NCI-H524 (cell line): ENCODE measurements around the gene ERAL1.
"Not testable (repeated sequence)": the region's sequence is repeated elsewhere in the genome, so short reads cannot be mapped to it uniquely, and the experiment has no call there.

Experiments
- DNase-seq, 2 experiments: peaks; one replicate each; lab custom pipeline; 2025; lab: John Stamatoyannopoulos, UW

ERAL1 gene

GRCh38 chr17:28853295-28853694 is 1.5 kb upstream of the ERAL1 start:
- no peak for DNase-seq

DNA sequence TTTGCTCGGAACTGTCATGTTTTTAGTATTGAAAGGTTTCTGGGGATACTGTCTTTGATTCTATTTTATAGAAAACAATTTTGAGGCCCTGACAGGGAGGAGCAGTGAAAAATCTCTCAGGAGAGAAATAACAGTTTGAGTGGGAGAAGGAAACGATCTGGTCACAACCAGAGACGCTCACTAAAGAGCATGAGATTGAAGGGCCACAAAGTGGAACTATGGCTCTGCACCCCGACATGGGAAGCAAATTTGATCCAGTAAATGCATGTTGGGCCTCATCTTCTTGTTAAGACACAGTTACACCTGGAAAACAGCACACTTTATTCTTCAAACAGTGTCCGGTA is 492 bp downstream of the ERAL1 start:
- DNase-seq = no peak

DNA sequence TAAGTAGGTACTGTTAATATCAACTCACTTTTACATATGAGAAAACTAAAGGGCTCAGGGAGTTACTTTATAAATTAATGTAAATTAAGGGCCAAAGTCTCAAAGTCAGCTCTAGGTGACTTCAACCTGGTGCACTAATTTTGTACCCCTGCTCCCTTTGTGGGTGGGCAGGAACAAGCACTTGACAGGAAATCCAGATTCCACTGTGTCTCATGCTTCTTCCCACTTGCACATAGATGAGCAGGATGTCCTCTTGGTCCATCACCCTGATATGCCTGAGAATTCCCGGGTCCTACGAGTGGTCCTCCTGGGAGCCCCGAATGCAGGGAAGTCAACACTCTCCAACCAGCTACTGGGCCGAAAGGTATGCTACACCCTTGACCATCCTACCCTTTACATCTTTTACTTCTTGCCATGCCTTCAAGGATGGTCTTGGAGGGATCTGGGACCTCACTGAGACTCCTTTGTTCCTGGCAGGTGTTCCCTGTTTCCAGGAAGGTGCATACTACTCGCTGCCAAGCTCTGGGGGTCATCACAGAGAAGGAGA is 1.3 kb downstream of the ERAL1 start:
- no peak for DNase-seq

DNA sequence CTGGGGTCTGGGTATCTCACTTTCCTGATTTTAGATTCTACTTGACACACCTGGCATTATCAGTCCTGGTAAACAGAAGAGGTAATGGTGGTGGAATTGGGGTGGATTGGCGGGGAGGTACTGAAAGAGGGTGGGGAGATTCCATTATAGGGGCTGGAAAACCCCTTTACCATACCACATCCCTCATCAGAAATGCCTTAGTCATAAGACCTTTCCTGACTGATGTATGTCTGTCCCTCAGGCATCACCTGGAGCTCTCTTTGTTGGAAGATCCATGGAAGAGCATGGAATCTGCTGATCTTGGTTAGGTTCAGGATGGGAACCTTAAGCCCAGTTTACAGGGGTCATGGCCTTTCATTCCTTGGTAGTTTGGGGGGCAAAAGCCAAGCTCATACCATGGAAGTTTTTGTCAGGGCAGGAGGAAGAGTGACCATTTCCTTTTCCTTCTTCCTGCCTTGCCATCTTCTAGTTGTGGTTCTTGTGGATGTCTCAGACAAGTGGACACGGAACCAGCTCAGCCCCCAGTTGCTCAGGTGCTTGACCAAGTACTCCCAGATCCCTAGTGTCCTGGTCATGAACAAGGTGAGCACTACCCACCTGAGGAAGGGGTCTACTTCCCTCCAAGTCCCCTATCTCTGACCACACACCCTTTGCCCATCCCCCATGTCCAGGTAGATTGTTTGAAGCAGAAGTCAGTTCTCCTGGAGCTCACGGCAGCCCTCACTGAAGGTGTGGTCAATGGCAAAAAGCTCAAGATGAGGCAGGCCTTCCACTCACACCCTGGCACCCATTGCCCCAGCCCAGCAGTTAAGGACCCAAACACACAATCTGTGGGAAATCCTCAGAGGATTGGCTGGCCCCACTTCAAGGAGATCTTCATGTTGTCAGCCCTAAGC is 3.3 kb downstream of the ERAL1 start:
- no peak for DNase-seq

DNA sequence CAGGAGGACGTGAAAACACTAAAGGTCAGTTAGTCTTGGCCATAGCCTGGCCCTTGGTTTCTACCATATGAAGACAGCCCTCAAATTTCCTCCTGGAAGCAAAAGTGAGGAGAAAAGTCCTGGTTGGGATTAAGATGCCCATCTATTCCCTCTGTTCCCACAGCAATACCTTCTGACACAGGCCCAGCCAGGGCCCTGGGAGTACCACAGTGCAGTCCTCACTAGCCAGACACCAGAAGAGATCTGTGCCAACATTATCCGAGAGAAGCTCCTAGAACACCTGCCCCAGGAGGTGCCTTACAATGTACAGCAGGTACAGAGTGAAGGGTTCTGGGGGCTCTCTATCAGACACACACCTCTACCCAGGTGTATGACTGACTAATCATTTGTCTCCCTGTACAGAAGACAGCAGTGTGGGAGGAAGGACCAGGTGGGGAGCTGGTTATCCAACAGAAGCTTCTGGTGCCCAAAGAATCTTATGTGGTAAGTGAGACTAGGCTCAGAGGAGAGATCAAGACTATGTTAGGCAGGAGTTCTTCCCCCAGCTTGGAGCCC is 4.1 kb downstream of the ERAL1 start:
- no peak for DNase-seq

- no peak for DNase-seq
Observed at GRCh38 chr17:28860363-28860808, 5.6 kb downstream of the ERAL1 start.

DNA sequence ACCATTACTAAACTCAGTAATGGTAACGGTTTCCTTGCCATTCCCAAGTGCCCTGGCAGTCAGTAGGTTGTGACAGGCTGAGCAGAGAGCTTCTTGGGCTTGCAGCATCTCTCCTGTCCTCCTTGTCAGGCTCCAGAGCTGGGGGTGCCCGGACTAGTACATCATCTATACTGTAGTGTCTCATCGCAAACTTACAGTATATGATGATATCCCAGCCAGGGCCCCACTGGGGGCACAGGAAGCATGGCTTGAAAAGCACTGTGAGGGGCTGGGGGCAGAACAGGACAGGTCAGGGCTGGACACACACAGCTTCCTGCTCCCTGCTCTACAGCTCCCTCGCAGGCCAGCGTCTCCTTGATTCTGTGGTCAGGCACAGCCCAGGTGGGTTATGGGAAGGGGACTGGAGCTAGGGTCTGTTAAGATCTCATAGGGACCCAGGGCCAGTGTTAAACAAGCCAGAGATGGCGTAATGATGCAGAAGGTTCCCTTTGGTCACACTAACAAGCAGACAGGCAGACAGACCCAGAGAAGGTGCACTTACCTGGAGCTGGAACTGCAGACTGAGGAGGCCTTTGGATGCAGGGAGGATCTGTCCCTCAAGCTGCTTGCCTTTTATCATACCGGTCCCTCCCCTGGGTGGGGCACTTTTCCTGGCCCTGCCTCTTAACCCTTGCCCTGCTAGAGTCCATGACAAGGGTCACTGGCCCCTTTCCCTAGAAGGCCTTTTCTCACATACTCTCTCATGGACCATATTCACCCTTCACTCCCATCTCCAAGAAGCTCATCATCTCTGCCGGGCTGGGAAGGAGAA is 6.8 kb downstream of the ERAL1 start:
- DNase-seq = no peak

GRCh38 chr17:28862561-28862960 is 7.7 kb downstream of the ERAL1 start:
- DNase-seq = no peak

DNA sequence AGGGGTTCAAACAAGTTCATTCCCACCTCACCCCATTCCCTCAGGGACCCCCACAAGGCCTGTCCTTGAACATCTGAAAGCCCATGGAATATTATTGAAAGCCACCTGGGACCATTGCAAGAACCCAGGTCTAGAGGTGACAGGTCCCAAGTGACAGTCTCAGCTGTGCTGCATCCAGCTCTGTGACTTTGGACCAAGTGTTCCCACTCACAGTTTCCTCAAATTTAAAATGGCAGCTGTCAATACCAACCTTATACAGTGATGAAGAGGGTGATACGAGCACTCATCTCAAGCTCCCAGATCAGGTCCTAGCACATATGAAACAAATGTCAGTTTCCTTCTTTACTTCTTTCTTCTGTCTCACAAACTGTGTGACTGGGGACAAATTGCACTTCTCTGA is 9.1 kb downstream of the ERAL1 start:
- DNase-seq = no peak

DNA sequence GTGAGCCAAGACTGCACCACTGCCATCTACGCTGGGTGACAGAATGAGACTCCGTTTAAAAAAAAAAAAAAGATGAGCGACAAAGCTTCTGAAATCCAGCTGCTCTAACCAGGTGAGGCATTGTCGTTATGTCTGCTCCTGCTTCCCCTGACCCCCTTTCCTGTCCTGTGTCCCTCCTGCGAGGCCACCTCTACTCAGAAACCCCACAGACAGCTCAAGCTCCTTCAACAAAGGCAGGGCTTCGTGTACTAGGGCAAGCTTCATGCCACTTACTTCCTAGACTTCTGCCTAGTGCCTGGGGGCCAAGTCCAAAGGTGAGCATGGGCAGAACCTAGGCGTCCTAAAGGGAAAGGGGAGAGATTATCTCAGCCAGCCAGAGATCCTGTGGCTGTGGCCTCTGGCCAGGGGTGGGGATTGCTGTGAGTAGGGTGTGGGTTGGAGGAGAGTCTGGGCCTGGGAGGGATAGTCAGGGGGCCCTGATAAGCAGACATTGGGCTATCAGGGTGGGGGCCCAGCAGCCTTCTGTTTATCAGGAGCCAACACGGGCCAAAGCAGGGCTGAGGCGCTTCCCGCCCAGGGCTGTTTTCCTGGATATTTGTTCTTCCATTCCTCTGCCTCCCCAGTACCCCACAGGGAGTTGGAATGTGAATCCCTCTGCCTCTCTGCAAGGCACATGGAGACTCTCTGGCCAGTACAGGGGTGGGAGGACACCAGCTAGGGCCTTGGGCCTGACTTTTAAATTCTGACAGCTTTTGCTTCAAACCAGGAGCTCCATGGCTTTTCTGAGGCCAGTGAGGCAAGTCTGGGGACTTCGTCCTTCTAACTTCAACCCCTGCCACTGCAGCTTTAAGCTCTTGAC is 10.4 kb downstream of the ERAL1 start:
- DNase-seq = no peak

DNA sequence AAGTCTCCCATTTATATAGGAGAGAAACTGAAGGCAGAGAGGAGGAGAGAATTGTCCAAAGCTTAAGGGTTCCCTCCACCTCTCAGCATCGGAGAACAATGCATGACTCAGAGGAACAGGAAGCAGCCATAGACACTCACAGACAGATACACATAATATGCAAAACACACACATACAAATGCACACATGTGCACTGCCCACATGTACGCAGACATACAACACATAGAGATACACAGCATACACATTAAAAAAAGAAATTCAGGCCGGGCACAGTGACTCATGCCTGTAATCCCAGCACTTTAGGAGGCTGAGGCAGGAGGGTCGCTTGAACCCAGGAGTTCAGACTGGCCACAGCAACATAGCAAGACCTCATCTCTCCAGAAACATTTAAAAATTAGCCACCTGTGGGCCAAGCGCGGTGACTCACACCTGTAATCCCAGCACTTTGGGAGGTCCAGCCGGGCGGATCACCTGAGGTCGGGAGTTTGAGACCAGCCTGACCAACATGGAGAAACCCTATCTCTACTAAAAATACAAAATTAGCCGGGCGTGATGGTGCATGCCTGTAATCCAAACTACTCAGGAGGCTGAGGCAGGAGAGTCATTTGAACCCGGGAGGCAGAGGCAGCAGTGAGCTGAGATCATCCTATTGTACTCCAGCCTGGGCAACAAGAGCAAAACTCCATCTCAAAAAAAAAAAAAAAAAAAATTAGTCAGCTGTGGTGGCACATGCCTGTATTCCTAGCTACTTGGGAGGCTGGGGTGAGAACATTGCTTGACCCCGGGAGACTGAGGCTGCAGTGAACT is 11.3 kb downstream of the ERAL1 start:
- no peak for DNase-seq

GRCh38 chr17:28867276-28867675 is 12.5 kb downstream of the ERAL1 start:
- peak; percentile 89 to 91 for DNase-seq

GRCh38 chr17:28871056-28871579 is 16.3 kb downstream of the ERAL1 start:
- no peak for DNase-seq

- DNase-seq = no peak
Observed at GRCh38 chr17:28873839-28874238, 19.0 kb downstream of the ERAL1 start.

DNA sequence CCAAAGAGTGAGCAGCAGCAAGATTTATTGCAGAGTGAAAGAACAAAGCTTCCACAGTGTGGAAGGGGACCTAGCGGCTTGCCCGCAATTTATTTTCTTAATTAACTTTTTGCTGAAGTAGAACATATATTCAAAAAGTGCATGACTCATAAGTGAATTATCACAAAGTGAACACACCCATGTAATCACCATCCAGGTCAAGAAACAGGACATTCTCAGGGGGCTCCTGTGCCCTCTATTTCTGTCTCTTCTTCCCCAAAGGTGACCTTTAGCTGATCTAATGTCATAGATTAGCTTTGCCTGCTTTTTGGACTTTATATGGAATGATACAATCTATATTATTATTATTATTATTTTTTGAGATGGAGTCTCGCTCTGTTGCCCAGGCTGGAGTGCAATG is 19.9 kb downstream of the ERAL1 start:
- no peak for DNase-seq

DNA sequence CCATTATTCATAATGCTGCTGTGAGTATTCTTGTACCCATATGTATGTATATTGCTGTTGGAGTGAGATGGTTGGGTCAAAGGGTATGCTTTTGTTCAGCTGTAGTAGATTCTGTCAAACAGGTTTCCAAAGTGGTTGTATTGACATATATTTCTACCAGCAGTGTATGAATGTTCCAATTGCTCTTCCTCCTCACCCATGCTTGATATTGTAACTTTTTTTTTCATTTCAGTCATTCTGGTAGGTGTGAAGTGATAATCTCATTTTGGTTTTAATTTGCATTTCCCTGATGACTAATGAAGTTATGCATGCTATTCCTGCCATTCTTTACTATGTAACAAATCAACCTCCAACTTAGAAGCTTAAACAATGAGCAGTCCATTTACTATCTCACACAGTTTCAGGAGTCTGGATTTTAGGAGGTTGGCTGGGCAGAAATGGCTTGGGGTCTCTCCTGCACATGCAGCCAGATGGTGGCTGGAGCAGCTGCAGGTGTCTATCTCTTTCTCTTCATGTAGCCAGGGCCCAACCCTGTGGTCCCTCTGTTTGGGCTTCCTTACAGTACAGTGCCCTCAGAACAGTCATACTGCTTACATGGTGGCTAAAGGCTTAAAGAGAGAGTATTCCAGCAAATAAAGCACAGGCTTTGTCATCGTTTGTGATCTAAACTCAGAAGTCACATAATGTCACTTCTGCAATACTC is 21.2 kb downstream of the ERAL1 start:
- DNase-seq = peak in 1 of 2 experiments; percentile 29

DNA sequence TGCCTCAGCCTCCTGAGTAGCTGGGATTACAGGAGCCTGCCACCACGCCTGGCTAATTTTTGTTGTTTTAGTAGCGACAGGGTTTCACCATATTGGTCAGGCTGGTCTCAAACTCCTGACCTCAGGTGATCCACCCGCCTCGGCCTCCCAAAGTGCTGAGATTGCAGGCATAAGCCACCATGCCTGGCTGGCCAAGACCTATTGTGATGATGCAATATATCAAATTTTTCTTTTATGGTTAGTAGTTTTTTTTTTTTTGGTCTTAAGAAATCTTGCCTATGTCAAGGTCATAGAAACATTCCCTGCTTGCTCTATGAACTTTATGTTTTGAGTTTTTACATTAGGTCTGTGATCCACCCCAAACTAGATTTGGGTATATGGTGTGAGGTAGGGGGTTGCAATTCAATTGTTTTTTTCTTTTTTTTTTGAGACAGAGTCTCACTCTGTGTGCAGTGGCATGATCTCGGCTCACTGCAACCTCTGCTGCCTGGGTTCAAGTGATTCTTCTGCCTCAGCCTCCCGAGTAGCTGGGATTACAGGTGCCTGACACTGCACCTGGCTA is 22.4 kb downstream of the ERAL1 start:
- not testable (repeated sequence) for DNase-seq

- DNase-seq = no peak
Observed at GRCh38 chr17:28878158-28878910, 23.5 kb downstream of the ERAL1 start.

DNA sequence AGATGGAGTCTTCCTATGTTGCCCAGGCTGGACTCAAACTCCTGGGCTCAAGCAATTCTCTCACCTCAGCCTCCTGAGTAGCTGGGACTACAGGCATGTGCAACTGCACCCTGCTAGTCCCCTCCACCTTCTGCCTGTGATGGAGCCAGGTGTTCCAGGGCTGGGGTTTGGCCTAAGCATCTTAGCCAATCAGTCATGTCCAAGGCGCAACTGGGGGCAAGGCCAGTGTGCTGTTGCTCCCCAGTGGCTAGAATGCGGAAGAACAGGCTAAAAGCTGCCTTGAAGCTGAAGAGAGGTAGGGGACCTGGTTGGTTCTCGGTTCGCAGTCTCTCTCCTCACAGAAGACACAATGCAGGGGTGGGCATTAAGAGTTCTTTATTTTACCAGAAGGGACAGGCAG is 24.2 kb downstream of the ERAL1 start:
- DNase-seq = peak; percentile 62 to 86
